HG03066 (cell line): ENCODE data around the gene STK17A.
A peak's percentile ranks its signal among the peaks of the same experiment; 100 is the strongest.

Source experiments
- ATAC-seq: cut with Tn5 transposase; IDR thresholded peaks from one replicate; pipeline ENCODE4 v1.9.1; 2021; ENCODE audit warnings: low read depth; ENCODE audit not compliant: unreplicated experiment

Gene STK17A

DNA sequence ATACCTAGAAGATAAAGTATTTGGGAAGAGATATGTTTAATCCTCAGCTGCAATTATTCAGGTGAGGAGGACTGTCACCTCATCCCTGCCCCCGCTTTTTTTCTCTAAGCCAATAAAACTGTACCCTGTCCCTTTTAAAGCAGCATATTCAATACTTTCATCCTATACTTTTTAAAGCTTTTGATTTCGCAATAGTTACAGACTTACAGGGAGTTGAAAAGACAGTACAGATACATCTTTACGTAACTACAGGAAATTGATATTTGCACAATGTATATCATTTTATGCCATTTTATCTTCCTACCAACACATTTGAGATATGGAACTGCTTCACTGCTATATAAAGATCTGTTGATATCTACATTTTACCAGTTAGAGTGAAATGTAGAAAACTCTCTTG is 47.6 kb downstream of the STK17A start:
- no peak for ATAC-seq

DNA sequence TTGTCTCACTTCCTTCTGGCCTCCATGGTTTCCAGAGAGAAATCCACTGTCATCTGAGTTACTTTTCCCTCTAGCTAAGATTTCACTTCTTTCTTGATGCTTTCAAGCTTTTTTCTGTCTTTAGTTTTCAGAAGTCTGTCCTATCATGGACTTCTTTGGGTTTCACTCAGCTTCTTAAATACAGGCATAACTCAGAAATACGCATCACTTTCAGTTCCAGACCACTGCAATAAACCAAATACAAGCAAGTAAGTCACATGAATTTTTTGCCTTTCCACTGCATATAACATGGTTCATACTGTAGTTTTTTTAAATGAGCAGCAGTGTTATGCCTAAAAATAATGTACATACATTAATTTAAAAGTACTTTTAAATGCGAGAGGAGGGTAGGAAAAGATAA is 48.7 kb downstream of the STK17A start:
- ATAC-seq: no peak

DNA sequence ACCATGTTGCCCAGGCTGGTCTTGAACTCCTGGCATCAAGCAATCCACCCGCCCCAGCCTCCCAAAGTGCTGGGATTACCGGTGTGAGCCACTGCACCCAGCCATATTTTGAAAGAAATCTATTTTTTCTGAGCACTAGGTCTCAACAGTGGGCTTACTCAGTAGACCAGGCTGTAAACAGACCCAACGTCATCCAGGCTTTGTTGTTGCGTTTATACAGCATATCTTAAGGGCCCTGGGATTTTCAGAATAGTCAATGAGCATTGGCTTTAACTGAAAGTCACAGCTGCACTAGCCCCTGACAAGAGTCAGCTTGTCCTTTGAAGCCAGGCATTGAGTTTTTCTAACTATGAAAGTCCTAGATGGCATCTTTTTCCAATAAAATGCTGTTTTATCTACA is 49.8 kb downstream of the STK17A start:
- ATAC-seq: no peak

DNA sequence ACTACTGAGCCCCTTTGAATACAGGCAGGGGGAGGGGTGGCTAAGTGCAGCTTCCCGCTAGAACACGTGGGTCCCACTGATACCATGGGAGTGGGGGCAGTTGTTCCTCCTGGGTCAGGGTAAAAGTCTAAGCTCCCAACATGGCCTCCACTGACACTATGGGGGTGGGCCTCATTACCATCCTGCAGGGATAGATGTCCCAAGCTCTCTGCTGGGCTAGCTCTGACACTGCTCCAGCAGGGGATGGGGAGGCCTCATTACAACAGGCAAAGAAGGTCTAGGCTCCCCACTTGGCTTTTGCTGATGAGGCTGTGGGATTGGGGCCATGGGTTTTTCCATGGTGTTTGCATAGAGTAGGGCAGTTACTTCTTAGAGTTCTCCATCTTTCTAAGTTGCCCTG is 51.5 kb downstream of the STK17A start:
- no peak for ATAC-seq

DNA sequence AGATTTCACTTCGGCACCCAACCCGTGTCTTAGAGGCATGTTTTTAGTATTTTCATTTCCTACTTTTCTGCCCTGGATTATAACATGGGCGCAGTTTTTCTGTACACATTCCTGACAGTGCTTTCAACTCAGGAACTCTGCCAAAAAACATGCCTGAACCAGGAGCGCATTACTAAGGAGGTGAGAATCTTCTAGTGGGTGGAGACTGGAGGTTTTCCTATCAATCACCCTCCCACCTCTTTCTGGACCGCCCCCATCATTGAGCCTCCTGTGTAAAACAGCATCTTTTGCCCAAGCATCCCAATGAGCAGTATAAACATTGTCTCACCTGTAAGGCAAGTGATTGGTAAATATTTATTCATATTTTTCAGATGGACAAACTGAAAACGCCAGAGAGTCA is 53.2 kb downstream of the STK17A start:
- no peak for ATAC-seq

DNA sequence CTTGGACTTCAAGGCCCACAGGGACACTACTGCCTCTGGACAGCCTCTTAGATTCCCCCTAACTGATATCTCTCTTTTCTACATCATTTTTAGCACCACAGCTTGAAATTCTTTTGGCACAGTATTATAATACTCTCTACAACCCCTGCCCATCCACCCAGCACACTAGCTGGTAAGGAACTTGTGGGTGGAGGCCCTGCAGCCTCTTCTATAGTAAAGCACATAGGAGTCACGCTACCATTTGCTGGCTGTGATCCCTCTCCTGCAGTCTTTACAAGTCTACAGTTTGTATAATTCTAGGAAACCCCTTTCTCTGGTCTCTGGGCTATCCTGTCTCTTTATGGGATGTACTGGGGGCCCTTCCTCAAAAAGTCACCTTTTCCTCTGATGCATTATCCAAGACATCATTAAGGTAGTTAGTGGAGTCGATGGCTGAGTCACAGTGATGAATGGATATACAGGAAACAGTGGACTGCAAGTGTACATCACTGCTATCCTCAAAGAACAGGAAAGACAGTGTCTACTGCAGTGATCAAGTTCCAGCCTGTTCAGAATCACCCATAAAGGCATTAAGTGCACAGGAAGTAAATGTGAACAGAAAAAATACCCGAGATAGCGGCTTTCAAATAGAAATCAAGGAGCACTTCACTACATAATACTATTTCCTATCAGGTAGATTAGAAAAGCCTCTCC is 54.4 kb downstream of the STK17A start:
- ATAC-seq: no peak

DNA sequence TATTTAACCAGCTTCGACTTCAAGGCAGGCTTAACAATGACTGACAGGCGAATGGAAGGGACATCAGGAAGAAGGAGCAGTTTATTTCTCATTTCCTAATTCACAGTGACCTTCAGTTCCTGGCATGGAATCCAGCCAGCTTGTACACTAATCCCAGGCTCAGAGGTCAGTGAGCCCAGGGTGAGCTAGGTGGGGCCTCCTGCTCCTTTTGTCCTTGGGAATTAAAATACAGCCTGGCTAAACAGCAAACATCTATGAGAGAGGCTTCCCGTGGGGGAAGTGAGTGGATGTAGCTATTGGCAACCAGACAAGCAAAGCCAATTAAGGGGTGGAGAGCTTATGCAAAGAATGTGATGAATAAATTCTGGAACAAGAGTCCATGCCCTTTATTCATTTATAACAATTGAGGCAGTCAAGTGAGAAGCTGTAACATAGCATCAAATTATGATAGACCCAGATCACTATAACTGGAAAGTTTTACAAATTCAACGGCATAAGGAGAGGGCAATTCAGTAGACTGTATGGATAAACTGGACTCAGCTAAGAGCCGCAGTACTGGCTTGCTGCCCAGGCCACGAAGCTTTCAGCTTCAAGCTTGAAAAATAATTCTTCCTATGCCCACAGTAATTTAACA is 57.1 kb downstream of the STK17A start:
- ATAC-seq: no peak

DNA sequence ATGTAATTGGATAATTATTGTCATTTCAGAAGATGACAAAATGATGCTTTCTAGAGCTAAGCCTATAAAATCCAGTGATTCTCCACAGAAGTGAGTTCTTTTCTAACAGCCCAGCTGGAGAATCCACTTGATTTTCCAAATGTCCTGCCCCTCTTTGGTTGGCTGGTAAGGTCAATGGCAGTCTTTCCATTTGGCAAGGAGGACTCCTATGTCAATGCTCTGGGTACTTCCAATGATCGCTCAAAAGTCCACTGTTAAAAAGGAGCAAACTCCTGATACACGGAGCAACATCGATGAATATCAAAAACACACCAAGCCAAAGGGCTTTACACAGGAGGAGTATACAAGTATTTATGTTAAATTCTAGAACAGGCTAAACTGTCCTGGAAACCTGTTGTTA is 57.8 kb downstream of the STK17A start:
- ATAC-seq: no peak

DNA sequence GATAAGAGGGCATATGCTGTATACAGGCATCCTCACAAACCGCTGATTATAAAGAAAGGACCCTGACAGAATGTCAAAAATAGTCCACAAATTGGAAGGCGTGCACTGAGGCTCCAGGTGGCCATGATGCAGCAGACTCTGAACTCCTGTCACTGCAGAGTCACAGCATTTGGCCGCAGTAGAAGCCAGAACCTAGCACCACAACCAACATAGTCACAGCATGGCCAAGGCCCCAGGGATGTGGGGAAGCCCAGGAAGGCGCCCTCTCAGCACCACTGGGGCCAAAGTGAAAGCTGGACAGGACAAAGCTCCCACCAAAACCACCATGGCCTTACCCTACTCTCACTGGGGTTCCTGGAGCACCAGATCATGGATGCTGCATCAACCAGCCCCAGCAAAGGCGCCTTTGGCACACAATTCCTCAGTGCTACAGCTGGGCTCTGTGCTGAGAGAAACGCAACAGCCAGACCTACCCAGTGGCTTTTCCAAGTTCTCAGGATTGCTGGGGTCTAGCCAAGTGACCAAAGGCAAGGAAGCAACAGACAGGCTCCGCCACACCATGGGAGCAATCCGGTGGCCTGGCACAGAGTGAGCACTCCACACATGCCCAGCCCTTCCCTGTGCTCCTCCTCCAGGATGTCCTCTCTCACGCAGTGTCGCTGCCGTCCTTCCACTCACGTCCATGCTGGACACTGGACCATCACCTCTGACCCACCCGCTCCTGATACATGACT is 60.2 kb downstream of the STK17A start:
- ATAC-seq: no peak

DNA sequence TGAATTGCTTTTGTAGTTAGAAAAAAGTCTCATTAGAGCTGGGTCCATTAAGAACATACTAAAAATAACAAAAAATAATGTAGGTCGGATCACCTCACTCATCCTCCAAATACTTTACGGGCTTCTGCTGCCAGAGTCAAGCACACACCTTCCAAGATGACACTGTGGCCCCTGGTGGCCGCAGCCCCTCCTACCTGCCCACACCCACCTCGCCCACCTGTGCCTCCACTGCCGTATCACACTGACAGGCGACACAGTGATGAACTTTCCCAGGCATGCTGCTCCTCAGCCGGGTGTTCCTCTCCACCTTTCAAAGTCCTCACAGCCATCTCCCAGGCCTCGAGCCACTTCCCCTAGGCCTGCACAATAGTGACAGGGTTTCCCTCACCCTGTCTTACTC is 60.9 kb downstream of the STK17A start:
- ATAC-seq: no peak

DNA sequence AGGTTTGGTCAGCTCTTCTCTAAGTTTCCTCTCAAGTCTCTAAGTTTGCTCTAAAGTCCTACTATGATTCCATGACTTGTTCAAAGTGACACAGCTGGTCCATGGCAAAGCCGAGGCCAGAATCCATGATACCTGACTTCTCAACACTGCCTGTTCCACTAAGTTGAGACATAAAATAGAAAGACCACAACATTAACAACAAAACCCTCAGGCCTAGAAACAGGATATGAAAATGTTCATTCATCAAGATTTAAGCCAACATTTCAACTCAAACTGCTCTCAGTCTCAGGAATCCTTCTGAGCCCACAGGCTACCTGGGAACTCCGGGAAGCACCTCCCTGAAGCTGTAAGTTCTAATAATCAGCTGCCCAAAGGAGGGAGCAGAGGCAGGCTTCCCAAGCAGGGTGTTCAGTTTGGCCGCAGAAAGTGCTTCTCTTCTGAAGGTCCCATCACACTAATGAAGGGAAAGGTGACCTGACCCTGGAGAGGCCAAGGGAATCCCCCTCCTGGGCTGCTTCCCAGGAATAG is 62.9 kb downstream of the STK17A start:
- no peak for ATAC-seq

DNA sequence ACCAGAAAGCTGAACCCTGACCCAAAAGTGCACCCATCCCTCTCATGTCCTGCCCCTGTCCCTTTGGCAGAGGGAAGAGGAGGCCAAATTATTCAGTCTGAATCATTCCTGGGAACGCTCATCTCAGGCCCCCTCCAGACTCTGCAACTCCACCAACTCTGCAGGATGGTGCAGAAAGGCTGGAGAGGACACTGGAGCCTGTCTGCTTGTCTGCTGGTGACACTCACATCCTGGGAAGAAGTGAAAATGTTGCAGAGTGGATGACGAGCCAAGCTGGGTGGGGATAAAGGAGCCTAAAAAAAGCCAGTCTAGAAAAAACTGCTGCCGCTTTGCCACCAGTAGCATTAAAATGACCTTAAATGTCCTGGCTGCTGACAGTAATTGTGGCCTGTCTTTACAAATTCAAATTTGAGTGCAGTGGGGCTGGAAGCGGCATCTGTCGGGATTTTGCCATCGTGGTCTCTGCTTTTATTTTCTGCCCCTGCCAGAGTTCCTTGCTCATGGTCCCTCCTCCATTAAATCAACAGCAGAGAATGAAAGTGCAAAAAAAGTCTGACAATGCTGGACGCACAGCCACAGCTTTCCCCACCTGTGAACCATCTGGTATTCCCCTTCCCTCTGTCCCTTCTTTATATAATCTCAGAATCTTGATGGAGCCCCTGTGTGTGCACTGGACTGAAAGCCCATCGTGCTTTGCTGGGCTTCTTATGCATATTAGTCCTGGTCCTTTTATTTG is 63.9 kb downstream of the STK17A start:
- no peak for ATAC-seq

DNA sequence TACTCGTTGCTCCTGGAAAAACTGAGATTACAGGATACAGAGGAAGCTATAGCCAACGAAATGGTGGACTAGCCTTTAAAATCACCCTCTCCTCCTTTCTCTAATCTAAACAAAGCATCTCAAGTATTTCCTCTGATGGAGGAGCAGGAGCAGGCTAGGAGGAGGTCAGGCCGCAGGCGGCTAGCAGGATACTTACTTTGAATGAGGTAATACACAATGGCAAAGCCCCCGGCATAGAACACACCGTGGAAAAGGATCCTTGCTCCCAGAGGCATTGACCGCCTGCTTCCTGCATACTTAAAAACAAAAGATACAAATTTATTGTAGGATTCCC is 64.4 kb downstream of the STK17A start:
- no peak for ATAC-seq

DNA sequence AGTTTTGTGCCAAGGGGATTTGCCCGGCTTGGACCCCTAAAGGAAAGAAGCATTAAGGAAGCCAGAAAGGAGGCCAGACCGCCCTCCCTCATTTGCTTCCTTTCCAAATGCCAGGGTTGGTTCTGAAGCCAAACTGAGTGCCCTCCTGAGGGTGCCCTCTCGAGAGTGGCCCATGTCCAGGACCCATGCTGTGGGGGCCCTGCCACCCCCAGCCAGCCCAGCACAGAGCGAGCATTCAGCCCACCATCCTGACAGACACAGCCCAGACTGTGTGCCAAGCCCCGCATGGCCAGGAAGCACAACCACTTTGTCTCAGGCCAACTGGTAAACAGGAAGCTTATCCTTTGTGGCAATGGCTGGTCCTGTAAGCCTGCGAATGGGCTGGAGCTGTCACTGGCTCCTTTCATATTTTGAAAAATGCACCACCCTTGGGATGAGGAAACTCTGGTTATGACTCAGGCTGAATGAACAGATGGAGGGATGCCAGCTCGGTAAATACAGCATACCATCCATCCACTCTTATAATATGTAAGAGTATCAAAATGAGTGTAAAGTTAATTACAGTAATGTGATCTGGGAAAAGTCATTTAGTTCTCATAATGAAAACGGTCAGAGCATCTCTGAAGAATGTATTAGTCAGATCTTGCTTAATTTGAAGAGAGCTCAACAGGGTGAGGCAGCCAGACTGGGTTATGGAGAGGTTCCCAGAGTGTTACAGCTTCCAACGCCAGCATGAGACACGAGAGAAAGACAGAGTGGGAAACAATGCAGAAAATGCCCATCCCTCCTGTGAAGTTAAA is 65.0 kb downstream of the STK17A start:
- no peak for ATAC-seq

DNA sequence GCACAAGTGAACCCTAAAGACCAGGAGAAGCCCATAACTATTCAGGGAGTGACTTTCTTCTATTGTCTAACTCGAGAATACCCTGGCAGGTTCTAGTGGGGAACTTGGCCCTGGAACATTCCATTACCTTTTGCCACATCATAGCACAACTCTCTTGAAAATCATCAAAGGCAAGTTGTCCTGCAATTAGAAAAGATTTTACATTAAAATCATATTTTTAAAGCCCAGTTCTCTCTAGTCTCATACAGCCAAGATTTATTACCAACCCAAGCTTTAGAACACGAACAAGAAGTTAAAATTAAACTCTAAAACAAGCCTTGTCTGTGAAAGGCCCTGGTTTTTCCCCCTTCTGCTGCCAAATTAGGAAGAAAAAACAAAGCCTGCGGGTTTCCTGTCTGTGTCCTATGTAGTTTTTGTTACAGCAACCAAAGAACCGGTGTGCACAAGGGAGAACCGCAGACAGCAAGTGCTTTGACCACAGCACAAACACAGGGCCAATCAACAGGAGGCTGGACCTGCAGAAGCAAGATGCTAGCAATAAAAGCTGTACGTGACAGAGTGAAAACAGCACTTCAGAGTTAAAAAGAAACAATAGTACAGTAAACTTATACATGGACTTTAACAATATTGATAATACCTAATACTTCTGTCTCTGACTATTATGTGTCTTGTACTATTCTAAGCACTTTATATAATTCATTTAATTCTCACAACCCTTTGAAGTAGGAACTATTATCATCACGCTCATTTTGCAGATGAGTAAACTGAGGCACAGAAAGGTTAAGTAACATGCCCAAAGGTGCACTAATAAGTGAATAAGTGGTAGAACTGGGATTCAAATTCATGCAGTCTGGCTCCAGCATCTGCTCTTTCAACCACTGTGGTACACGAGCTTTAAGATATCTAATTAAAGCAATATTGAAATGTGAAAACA is 65.8 kb downstream of the STK17A start:
- ATAC-seq: peak; percentile 50

DNA sequence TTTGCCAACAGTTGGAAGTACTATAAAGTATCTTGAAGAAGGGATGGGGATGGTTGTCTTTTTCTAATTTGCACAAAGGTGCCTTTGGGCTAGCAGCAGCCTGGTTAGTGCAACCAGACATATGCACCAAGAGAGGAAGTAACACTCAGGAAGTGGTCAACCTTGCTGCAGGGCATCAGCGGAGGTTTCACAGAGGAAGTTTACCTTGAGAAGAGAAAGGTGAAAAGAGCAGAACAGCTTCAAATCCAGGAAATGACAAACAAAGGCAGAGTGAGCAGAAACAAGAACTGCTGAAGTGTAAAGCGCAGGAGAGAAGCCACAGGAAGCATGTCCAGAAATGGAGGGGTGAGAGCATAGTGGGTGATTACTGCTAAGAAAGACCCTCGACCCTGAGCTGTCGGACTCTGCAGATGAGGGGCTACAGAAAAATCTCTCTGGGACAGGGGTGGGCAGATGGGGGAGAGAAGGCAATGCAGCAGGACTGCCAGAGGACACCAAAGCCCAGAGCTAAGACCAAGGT is 66.9 kb downstream of the STK17A start:
- peak; percentile 66 for ATAC-seq

DNA sequence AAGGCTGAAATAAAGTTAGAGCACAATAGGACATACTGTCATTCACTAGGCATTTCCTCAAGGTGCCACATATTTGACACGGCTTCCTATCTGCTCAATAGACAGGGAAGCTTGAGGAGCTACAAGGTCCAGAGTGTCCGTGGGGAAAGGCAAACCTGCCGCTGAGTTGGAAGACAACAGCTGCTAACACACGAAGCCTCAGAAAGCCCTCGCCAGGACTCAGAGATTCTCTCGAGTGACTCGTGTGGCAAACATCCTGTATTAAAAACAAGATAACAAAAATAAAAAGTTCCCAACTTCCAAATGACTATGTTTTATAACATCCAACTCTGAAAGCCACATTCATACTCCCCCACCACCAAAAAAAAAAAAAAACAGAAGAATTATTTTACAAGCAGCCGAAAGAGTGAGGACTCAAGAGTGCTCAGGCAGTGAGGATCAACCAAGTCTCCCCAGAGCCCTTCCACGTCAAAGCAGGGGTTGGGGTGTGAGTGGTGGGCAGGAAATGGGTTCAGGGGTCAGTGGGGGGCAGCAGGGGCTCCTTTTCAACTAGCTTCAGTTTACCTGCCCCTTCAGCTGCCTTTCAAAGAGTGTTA is 67.6 kb downstream of the STK17A start:
- no peak for ATAC-seq

DNA sequence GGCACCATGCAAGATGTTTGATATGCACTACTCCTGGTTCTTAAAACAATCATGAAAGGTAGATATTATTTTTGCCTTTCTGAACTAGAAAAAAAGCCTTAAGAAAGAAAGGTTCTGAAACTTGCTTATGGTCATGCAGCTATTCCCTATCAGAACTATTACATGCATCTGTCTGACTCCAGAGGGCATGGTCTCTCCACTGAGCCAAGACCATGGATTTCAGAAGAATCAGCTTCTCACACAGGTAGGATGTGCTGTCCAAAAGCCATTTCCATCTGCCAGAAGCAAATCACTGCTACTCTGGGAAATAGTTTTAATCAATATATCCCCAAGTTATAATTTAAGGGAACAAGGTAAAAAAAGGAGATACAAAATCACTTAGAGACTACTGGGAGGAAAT is 69.5 kb downstream of the STK17A start:
- ATAC-seq: no peak

DNA sequence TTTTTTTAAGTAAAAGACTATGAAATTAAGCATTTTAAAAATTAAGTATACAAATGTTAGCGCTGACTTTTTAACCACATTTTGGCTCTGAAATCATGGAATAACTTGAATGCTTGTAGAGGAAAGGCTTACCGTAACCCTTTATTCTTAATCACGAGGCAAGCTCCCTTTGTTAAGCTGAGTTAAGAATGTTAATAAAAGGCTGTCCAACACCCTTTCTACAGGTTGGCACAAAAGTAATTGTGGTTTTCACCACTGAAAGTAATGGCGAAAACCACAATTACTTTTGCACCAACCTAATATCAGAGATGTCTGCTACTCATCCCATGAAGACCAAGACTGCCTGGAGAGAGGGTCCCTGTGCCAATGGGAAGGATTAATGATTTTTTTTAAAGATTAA is 70.6 kb downstream of the STK17A start:
- ATAC-seq: no peak
